GM19455 (cell line): ENCODE data around the gene TTC21A.

Experiments used
- ATAC-seq: cut with Tn5 transposase; IDR thresholded peaks from one replicate; pipeline ENCODE4 v1.9.1; 2021; ENCODE audit not compliant: unreplicated experiment

Gene TTC21A

GRCh38 chr3:39176025-39176714 lies 68.7 kb downstream of the TTC21A start:
- ATAC-seq = no peak

GRCh38 chr3:39177708-39178332 lies 70.3 kb downstream of the TTC21A start:
- peak; percentile 42 for ATAC-seq

- no peak for ATAC-seq
Measured at GRCh38 chr3:39178553-39178952, 71.1 kb downstream of the TTC21A start.

GRCh38 chr3:39180183-39180545 lies 72.7 kb downstream of the TTC21A start:
- no peak for ATAC-seq

- peak; percentile 91 for ATAC-seq
Measured at GRCh38 chr3:39180546-39181346, 73.3 kb downstream of the TTC21A start.

GRCh38 chr3:39181408-39182335 lies 74.2 kb downstream of the TTC21A start:
- ATAC-seq = no peak

GRCh38 chr3:39183211-39184080 lies 76.0 kb downstream of the TTC21A start:
- no peak for ATAC-seq

GRCh38 chr3:39184081-39184967 lies 76.8 kb downstream of the TTC21A start:
- ATAC-seq = no peak

- no peak for ATAC-seq
Measured at GRCh38 chr3:39184968-39185285, 77.4 kb downstream of the TTC21A start.

- ATAC-seq = no peak
Measured at GRCh38 chr3:39185326-39185958, 78.0 kb downstream of the TTC21A start.

- ATAC-seq = no peak
Measured at GRCh38 chr3:39185959-39186691, 78.6 kb downstream of the TTC21A start.

- ATAC-seq = no peak
Measured at GRCh38 chr3:39186692-39187151, 79.2 kb downstream of the TTC21A start.

GRCh38 chr3:39187372-39188155 lies 80.1 kb downstream of the TTC21A start:
- no peak for ATAC-seq
